Epithelial cell of prostate (primary cell): ENCODE results near the gene VENTX.

Experiments
- DNase-seq: peaks from one replicate; pipeline ENCODE4 v3.0.0-alpha.2; 2011; ENCODE audit warnings: low read depth, low spot score
- H3K27ac ChIP-seq: fragments of 450-650 bp; 2 replicates; pipeline ENCODE4 v1.5.1; 2017; ENCODE audit warnings: mild to moderate bottlenecking

VENTX gene

DNA sequence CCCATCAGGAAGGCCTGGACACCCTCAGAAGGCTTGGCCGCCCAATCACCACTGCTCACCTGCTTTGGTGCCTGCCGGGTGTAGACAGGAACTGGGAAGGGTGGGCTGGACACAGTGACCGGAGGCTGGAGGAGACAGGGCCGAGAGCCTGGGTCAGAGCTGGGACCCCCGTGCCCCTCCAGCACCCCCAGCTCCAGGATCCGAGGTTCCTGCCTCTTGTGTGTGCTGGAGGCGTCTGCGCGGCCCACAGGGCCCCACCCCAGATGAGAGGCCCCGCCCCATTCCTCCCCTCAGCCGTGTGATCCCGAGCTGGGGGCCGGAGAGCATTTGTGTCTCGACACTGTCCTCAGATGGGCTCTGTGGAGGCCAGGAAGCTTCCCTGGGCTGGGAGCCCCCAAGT, 29.6 kb downstream of the VENTX start:
- peak overlapping the region; percentile 33 for H3K27ac ChIP-seq

DNA sequence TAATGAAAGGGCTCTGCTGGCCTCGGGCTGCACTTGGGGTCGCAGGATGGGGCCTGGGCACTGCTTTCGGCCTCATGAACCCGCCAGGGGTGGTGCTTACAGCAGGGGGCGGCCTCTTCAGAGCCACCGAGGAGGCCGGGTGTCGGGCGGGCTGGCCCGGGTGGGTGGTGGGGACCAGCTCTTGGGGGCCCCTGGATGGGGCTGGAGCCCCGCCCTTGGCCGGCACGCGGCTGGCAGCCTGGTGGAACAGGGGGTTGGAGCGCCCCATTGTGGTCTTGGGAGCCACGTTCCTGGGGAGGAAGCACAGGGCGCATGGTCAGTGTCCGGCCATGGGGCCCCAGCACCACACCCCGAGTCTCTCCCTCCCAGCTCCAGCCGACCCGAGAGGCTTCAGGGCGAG, 30.2 kb downstream of the VENTX start:
- H3K27ac ChIP-seq, result no peak overlapping the region
- no peak for DNase-seq

More for the DNA sequence above, 29.6 kb downstream of the VENTX start:
- no peak for DNase-seq

GRCh38 chr10:133268532-133268931, 30.9 kb downstream of the VENTX start:
- DNase-seq, result no peak
- no peak overlapping the region for H3K27ac ChIP-seq

GRCh38 chr10:133269367-133269766, 31.7 kb downstream of the VENTX start:
- no peak overlapping the region for H3K27ac ChIP-seq
- no peak for DNase-seq

DNA sequence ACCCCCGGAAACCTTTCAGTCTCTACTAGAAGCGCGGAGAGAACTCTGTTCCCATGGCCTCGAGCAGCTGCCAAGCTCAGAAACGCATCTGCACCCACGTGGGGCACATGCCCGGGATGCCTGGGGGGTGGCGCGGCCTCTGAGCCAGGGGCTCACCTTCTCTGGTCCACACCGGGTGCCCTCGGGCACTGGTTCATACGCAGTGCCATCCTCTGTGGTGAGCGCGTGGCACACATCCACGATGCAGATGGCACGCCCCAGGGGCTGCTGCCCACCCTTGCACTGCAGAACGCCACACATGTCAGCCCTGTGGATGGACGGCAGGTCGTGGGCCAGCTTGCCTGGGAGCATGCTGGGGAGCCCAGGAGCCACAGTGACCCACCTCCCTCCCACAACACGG, 32.5 kb downstream of the VENTX start:
- DNase-seq, result no peak
- H3K27ac ChIP-seq, result no peak overlapping the region

DNA sequence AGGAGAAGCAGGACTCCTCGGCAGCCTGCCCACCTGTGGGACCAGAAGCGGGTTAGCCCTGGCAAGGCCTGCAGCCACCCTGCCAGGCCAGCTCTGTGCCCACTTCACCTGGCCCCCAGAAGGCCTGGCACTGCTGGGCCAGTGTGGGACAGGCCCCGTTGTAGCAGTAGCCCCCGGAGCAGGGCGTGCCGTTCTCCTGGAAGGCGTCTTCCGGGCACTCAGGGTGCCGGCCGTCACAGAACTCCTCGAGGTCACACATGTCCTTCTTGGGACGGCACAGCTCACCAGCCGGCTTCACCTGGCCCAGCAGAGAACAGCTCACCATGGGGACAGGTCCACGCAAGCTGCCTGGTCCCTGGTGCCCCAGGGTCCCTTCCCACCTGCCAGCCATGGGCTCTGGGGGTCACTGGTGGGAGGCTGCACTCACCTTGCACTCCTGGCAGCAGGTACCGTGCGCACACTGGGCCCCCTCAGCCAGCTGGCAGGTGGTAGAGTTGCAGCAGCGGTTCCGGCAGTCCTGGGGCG, 33.2 kb downstream of the VENTX start:
- H3K27ac ChIP-seq, result no peak overlapping the region
- DNase-seq, result no peak

GRCh38 chr10:133271521-133272300, 34.1 kb downstream of the VENTX start:
- no peak for DNase-seq
- no peak overlapping the region for H3K27ac ChIP-seq

- no peak overlapping the region for H3K27ac ChIP-seq
- DNase-seq, result no peak
Measured at GRCh38 chr10:133272301-133272963, 34.8 kb downstream of the VENTX start.

GRCh38 chr10:133272964-133273420, 35.3 kb downstream of the VENTX start:
- peak overlapping the region; percentile 90 for H3K27ac ChIP-seq
- DNase-seq, result no peak

- no peak for DNase-seq
- H3K27ac ChIP-seq, result peak overlapping the region; percentile 90
Measured at GRCh38 chr10:133273534-133274143, 36.0 kb downstream of the VENTX start.

GRCh38 chr10:133274751-133275683, 37.4 kb downstream of the VENTX start:
- peak overlapping the region; percentile 90 for H3K27ac ChIP-seq
- peak; percentile 53 for DNase-seq

- no peak for DNase-seq
- peak overlapping the region; percentile 90 for H3K27ac ChIP-seq
Measured at GRCh38 chr10:133275684-133276092, 38.0 kb downstream of the VENTX start.

- peak overlapping the region; percentile 90 for H3K27ac ChIP-seq
- no peak for DNase-seq
Measured at GRCh38 chr10:133276100-133276434, 38.4 kb downstream of the VENTX start.

GRCh38 chr10:133276435-133277201, 39.0 kb downstream of the VENTX start, which contains the start of gene ADAM8:
ADAM8 (minus strand) TSS chr10:133276868; CDS start chr10:133276817, 51 bp downstream.
- no peak for DNase-seq
- peak within 1 kb of the TSS; percentile 90 for H3K27ac ChIP-seq

GRCh38 chr10:133277277-133277992, 39.8 kb downstream of the VENTX start:
- DNase-seq, result no peak
- peak overlapping the region; percentile 90 for H3K27ac ChIP-seq

- no peak for DNase-seq
- peak overlapping the region; percentile 90 for H3K27ac ChIP-seq
Measured at GRCh38 chr10:133277993-133278576, 40.4 kb downstream of the VENTX start.

DNA sequence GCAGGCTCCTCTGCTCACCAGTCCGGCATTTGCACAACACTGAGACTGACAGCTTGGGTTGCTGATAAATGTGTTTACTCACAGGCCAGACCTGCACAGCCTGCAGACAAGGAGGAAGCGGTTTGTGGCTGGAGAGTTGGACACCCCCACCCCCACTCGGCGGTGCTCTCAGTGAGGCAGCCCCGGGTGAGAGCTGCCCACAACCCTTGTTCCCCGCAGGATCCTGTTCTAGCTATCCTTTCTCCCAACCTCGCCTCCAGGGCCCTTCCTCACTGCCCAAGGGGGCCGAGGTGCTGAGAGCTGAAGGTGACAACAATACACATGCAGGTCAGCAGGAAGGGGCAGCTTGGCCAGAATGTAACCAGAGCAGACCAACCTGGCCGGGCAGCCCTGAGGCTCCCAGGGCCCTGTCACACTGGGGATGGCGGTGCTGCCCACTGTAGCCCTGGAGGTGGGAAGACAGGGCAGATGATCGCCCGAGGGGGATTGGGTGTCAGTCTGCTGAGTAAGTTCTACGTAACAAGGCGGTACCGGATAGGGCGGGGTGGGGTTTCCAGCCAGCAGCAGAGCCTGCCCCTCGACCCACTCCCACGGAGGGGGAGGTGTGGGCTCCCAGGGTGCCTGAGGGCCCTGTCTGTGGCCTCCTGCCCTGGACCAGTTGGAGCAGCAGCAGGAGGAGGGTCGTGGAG, 41.1 kb downstream of the VENTX start:
- peak overlapping the region; percentile 90 for H3K27ac ChIP-seq
- DNase-seq, result peak; percentile 72
